GM23248 (cell line): Measurements from ENCODE around the gene FRS3. TPM values are rescaled to one million over a fixed set of nuclear protein-coding genes. Genes with fewer than 3 reads are reported as not detected.
"Not testable (repeated sequence)": the region's sequence is repeated elsewhere in the genome, so short reads cannot be mapped to it uniquely, and the experiment has no call there.

ENCODE experiments used
- DNase-seq: peaks from one replicate; pipeline ENCODE4 v3.0.0-alpha.2; 2015
- H2AFZ ChIP-seq: fragments of 200-600 bp; sonication (generic); 2 replicates; pipeline ENCODE4 v1.6.1; 2016; ENCODE audit warnings: antibody characterized with exemption
- H3F3A ChIP-seq: fragments of 200-600 bp; sonication (generic); 2 replicates; pipeline ENCODE4 v1.6.1; 2016; ENCODE audit warnings: mild to moderate bottlenecking, antibody characterized with exemption, mixed run types; ENCODE audit not compliant: insufficient read depth
- H3K27ac ChIP-seq: fragments of 200-600 bp; sonication (generic); 2 replicates; pipeline ENCODE4 v1.5.1; 2016; ENCODE audit warnings: mild to moderate bottlenecking
- H3K27me3 ChIP-seq: fragments of 200-600 bp; sonication (generic); replicated peaks from 2 replicates; pipeline ENCODE4 v1.6.1; 2016; ENCODE audit warnings: mild to moderate bottlenecking; ENCODE audit not compliant: insufficient read depth
- H3K36me3 ChIP-seq: fragments of 200-600 bp; sonication (generic); 2 replicates; pipeline ENCODE4 v1.6.1; 2016; ENCODE audit warnings: low read depth, mild to moderate bottlenecking
- H3K4me1 ChIP-seq: fragments of 200-600 bp; sonication (generic); 2 replicates; pipeline ENCODE4 v1.6.1; 2016; ENCODE audit warnings: mild to moderate bottlenecking; ENCODE audit not compliant: insufficient read depth
- H3K4me2 ChIP-seq: fragments of 200-600 bp; sonication (generic); one replicate; pipeline ENCODE4 v1.6.1; 2016; ENCODE audit warnings: mild to moderate bottlenecking; ENCODE audit not compliant: unreplicated experiment
- H3K4me3 ChIP-seq: fragments of 200-600 bp; sonication (generic); 2 replicates; pipeline ENCODE4 v1.5.1; 2016; ENCODE audit warnings: mild to moderate bottlenecking
- H3K79me2 ChIP-seq: fragments of 200-600 bp; sonication (generic); 2 replicates; pipeline ENCODE4 v1.6.1; 2016; ENCODE audit warnings: mild to moderate bottlenecking; ENCODE audit not compliant: insufficient read depth
- H3K9ac ChIP-seq: fragments of 200-600 bp; sonication (generic); 2 replicates; pipeline ENCODE4 v1.6.1; 2016; ENCODE audit warnings: mild to moderate bottlenecking
- H3K9me2 ChIP-seq: fragments of 200-600 bp; sonication (generic); 2 replicates; pipeline ENCODE4 v1.6.1; 2016; ENCODE audit warnings: mixed run types, mild to moderate bottlenecking, moderate library complexity; ENCODE audit not compliant: insufficient read depth
- H3K9me3 ChIP-seq: fragments of 200-600 bp; sonication (generic); one replicate; pipeline ENCODE4 v1.6.1; 2017; ENCODE audit warnings: low read depth
- H4K20me1 ChIP-seq: fragments of 200-600 bp; sonication (generic); 2 replicates; pipeline ENCODE4 v1.6.0; 2016; ENCODE audit not compliant: insufficient read depth
- EZH2 ChIP-seq: fragments of 200-600 bp; sonication (generic); IDR thresholded peaks from 2 replicates; pipeline ENCODE4 v1.6.1; 2018; ENCODE audit warnings: antibody characterized with exemption, mild to moderate bottlenecking; ENCODE audit not compliant: insufficient read depth, poor library complexity, severe bottlenecking
- EZH2phosphoT487 ChIP-seq: fragments of 200-600 bp; sonication (generic); IDR thresholded peaks from 2 replicates; pipeline ENCODE4 v1.6.1; 2018; ENCODE audit warnings: antibody characterized with exemption, moderate library complexity, mild to moderate bottlenecking, low read depth; ENCODE audit not compliant: insufficient read depth
- WGBS, 2 experiments: methylation state at CpG; one replicate each; pipeline ENCODE4 v1.1.6; 2015 to 2017; ENCODE audit warnings: low lambda C conversion rate in 2 of 2, low coverage in 1 of 2; ENCODE audit errors: missing lambda C conversion rate in 2 of 2; 5-methylcytosine and 5-hydroxymethylcytosine counted together
- in situ Hi-C: fragments of 300-500 bp; cut with MboI; formaldehyde crosslinking; loops from 2 replicates; pipeline ENCODE4 v1.15.0; 2020
- polyA plus RNA-seq: library from polyadenylated mRNA; unstranded; fragments of >200 nt; fragmentation: Nextera tagmentation; extraction: Ambion mirVana; gene quantifications from 2 replicates; pipeline ENCODE4 v1.2.1, GENCODE V29; 2016
- total RNA-seq: library from RNA; depleted of rRNA; stranded (reverse); fragments of >200 nt; shearing (Covaris generic); gene quantifications from 2 replicates; pipeline ENCODE4 v1.2.3, GENCODE V29; 2014

FRS3 gene
- total and polyA plus RNA-seq, 2 experiments from 2014 or later, result 2.5 to 3.4 TPM

- no peak overlapping the region for H3K4me3 ChIP-seq
- in situ Hi-C loops, result no loop called here
- WGBS, 2 experiments, result 94 to 100% methylated on average over 1 of the region's 1 CpG
- no peaks in the 10 kb centered on the region for H3K4me1 ChIP-seq
- no peaks in the 10 kb centered on the region for H3K9me2 ChIP-seq
- no peaks in the 10 kb centered on the region for H3K79me2 ChIP-seq
- H2AFZ ChIP-seq, result no peak overlapping the region
- no peak for DNase-seq
- no peaks in the 10 kb centered on the region for H3F3A ChIP-seq
- no peak overlapping the region for H3K4me2 ChIP-seq
- TF ChIP-seq EZH2 (no peak), EZH2phosphoT487 (no peak)
- H4K20me1 ChIP-seq, result no peaks in the 10 kb centered on the region
- no peak overlapping the region for H3K27ac ChIP-seq
- no peaks in the 10 kb centered on the region for H3K36me3 ChIP-seq
- H3K9ac ChIP-seq, result no peak overlapping the region
- H3K9me3 ChIP-seq, result no peaks in the 10 kb centered on the region
- H3K27me3 ChIP-seq, result no peaks in the 10 kb centered on the region
Observed at GRCh38 chr6:41815587-41815986, 35.9 kb upstream of the FRS3 start.

- no peak overlapping the region for H3K4me3 ChIP-seq
- no peak overlapping the region for H3K27ac ChIP-seq
- in situ Hi-C loops, result no loop called here
- H3K9me3 ChIP-seq, result no peaks in the 10 kb centered on the region
- H3K9ac ChIP-seq, result no peak overlapping the region
- no peaks in the 10 kb centered on the region for H3K9me2 ChIP-seq
- no peak for DNase-seq
- no peaks in the 10 kb centered on the region for H3K79me2 ChIP-seq
- H3K36me3 ChIP-seq, result no peaks in the 10 kb centered on the region
- WGBS, 2 experiments, result 65% methylated on average over 4 of the region's 4 CpGs
- TF ChIP-seq EZH2 (no peak), EZH2phosphoT487 (no peak)
- H3K4me2 ChIP-seq, result no peak overlapping the region
- H3F3A ChIP-seq, result no peaks in the 10 kb centered on the region
- H2AFZ ChIP-seq, result no peak overlapping the region
- H4K20me1 ChIP-seq, result no peaks in the 10 kb centered on the region
- H3K4me1 ChIP-seq, result no peaks in the 10 kb centered on the region
- H3K27me3 ChIP-seq, result no peaks in the 10 kb centered on the region
Observed at GRCh38 chr6:41814629-41815028, 34.9 kb upstream of the FRS3 start.

GRCh38 chr6:41813956-41814355, 34.3 kb upstream of the FRS3 start:
- in situ Hi-C loops, result no loop called here
- H2AFZ ChIP-seq, result no peak overlapping the region
- no peaks in the 10 kb centered on the region for H3K9me3 ChIP-seq
- no peaks in the 10 kb centered on the region for H3K27me3 ChIP-seq
- H3F3A ChIP-seq, result no peaks in the 10 kb centered on the region
- H3K9me2 ChIP-seq, result no peaks in the 10 kb centered on the region
- DNase-seq, result no peak
- no peaks in the 10 kb centered on the region for H3K4me1 ChIP-seq
- no peak overlapping the region for H3K9ac ChIP-seq
- H3K79me2 ChIP-seq, result no peaks in the 10 kb centered on the region
- TF ChIP-seq EZH2phosphoT487 (no peak), EZH2 (no peak)
- no peaks in the 10 kb centered on the region for H3K36me3 ChIP-seq
- no peaks in the 10 kb centered on the region for H4K20me1 ChIP-seq
- H3K4me2 ChIP-seq, result no peak overlapping the region
- WGBS, 2 experiments, result 67 to 81% methylated on average over 2 of the region's 2 CpGs
- H3K4me3 ChIP-seq, result no peak overlapping the region
- no peak overlapping the region for H3K27ac ChIP-seq

- Histone ChIP-seq H3K27me3 (no peaks in the 10 kb centered on the region), H3K4me3 (no peak overlapping the region), H3K9me3 (no peaks in the 10 kb centered on the region), H3K36me3 (no peaks in the 10 kb centered on the region), H3F3A (no peaks in the 10 kb centered on the region), H3K27ac (no peak overlapping the region), H3K79me2 (no peaks in the 10 kb centered on the region), H2AFZ (no peak overlapping the region), H3K9me2 (no peaks in the 10 kb centered on the region), H4K20me1 (no peaks in the 10 kb centered on the region), H3K9ac (no peak overlapping the region), H3K4me2 (no peak overlapping the region), H3K4me1 (no peaks in the 10 kb centered on the region)
- in situ Hi-C loops, result no loop called here
- DNase-seq, result peak; percentile 16
- TF ChIP-seq EZH2phosphoT487 (no peak), EZH2 (no peak)
- 91 to 92% methylated on average over 2 of the region's 2 CpGs for WGBS, 2 experiments
Observed at GRCh38 chr6:41813469-41813868, 33.8 kb upstream of the FRS3 start.

GRCh38 chr6:41811946-41812345, 32.2 kb upstream of the FRS3 start:
- in situ Hi-C loops, H3K9me2 ChIP-seq, H3K27ac ChIP-seq, H3F3A ChIP-seq, H3K4me1 ChIP-seq, H2AFZ ChIP-seq, H4K20me1 ChIP-seq, H3K9ac ChIP-seq, H3K9me3 ChIP-seq, DNase-seq, H3K4me2 ChIP-seq, H3K79me2 ChIP-seq, H3K27me3 ChIP-seq, H3K36me3 ChIP-seq, H3K4me3 ChIP-seq: not testable (repeated sequence)
- 92 to 96% methylated on average over 13 of the region's 13 CpGs for WGBS, 2 experiments
